CD4-positive, alpha-beta T cell (primary cell): Measurements from ENCODE around the gene EXOSC2. TPM values are rescaled to one million over a fixed set of nuclear protein-coding genes. Genes with fewer than 3 reads are reported as not detected.
A peak's percentile ranks its signal among the peaks of the same experiment; 100 is the strongest.

Experiments used
- ATAC-seq: fragments of 200-7000 bp; cut with Tn5 transposase; one replicate; pipeline ENCODE4 v1.10.0; 2022; ENCODE audit warnings: mild to moderate bottlenecking; ENCODE audit not compliant: poor library complexity
- CTCF ChIA-PET: fragments of 350-600 bp; sonication (Branson Sonifier 250); formaldehyde crosslinking; loops from one replicate; lab custom pipeline; 2021; ENCODE audit warnings: antibody characterized with exemption, inconsistent platforms; lab: Charles Lee
- POLR2A ChIA-PET: fragments of 350-600 bp; sonication (Branson Sonifier 250); formaldehyde crosslinking; loops from one replicate; lab custom pipeline; 2021; ENCODE audit warnings: antibody characterized with exemption, inconsistent platforms; lab: Charles Lee
- DNase-seq, 14 experiments: peaks; one replicate each; pipeline ENCODE4 v3.0.0-alpha.2; 2013 to 2020; ENCODE audit warnings: mixed read lengths in 2 of 14
- H3K27ac ChIP-seq, 2 donors: one replicate each; pipeline versions ENCODE4 v1.5.1 to v1.7.0; 2013; ENCODE audit warnings: low read length in 2 of 2, low read depth in 1 of 2, mild to moderate bottlenecking in 1 of 2
- H3K27me3 ChIP-seq, 2 experiments: 1 replicate in 1 of 2; 2 replicates in 1 of 2; pipeline versions ENCODE4 v1.6.1 to v1.7.0; 2013; ENCODE audit warnings: low read length in 2 of 2, control low read depth in 1 of 2, mild to moderate bottlenecking in 1 of 2, moderate library complexity in 1 of 2; ENCODE audit not compliant: insufficient read depth in 2 of 2, control insufficient read depth in 1 of 2
- H3K36me3 ChIP-seq: one replicate; pipeline ENCODE4 v1.6.1; 2013; ENCODE audit warnings: low read length, control low read depth; ENCODE audit not compliant: insufficient read depth
- H3K4me1 ChIP-seq: one replicate; pipeline ENCODE4 v1.6.1; 2013; ENCODE audit warnings: low read length, control low read depth; ENCODE audit not compliant: insufficient read depth
- H3K4me3 ChIP-seq: one replicate; pipeline ENCODE4 v1.5.1; 2013; ENCODE audit warnings: mild to moderate bottlenecking, low read length, moderate library complexity
- H3K9me3 ChIP-seq, 2 experiments: 1 replicate in 1 of 2; 2 replicates in 1 of 2; pipeline versions ENCODE4 v1.6.1 to v1.7.0; 2013; ENCODE audit warnings: low read length in 2 of 2, mild to moderate bottlenecking in 2 of 2, control low read depth in 1 of 2, moderate library complexity in 1 of 2; ENCODE audit not compliant: control insufficient read depth in 1 of 2, insufficient read depth in 1 of 2
- H3K27ac Mint-ChIP-seq: one replicate; pipeline ENCODE4 v1.8.0; 2020; ENCODE audit warnings: mixed read lengths
- H3K27me3 Mint-ChIP-seq: one replicate; pipeline ENCODE4 v1.8.0; 2021; ENCODE audit warnings: mixed read lengths
- H3K36me3 Mint-ChIP-seq: one replicate; pipeline ENCODE4 v1.8.0; 2021; ENCODE audit warnings: low read depth, mixed read lengths
- H3K4me1 Mint-ChIP-seq: one replicate; pipeline ENCODE4 v1.8.0; 2021; ENCODE audit warnings: low read depth, mixed read lengths
- H3K4me3 Mint-ChIP-seq: one replicate; pipeline ENCODE4 v1.8.0; 2020; ENCODE audit warnings: mild to moderate bottlenecking, mixed read lengths
- H3K9me3 Mint-ChIP-seq: one replicate; pipeline ENCODE4 v1.8.0; 2020; ENCODE audit warnings: mixed read lengths
- CTCF ChIP-seq: fragments of 200-600 bp; IDR thresholded peaks from one replicate; pipeline ENCODE4 v1.8.0; 2022; ENCODE audit warnings: antibody characterized with exemption, mild to moderate bottlenecking
- intact Hi-C, 2 experiments: fragments of 100-400 bp; cut with DNase I in 1 of 2; cut with micrococcal nuclease in 1 of 2; formaldehyde crosslinking; loops; one replicate each; pipeline versions ENCODE4 v1.15.1 to v1.9.0; 2023 to 2025; cut with DNase I, micrococcal nuclease
- total RNA-seq, 174 experiments: library from RNA in 2 of 174; stranded (reverse) in 2 of 174; gene quantifications; one replicate each; pipeline ENCODE4 v1.2.3 and lab custom pipeline; 2021 to 2026

Gene EXOSC2
- total RNA-seq, 2 experiments from 2014 or later: 49.2 to 50.2 TPM

- Mint-ChIP-seq H3K4me1 (peaks cover 44% of the 10 kb centered on the region), H3K9me3 (no peaks in the 10 kb centered on the region), H3K36me3 (peaks cover 49% of the 10 kb centered on the region), H3K27me3 (no peaks in the 10 kb centered on the region), H3K4me3 (peak overlapping the region; percentile 95), H3K27ac (peak overlapping the region; percentile 79)
- peak in 1 of 14 experiments; percentile 29 for DNase-seq
- no peak for TF ChIP-seq CTCF
- intact Hi-C loops: loop anchor here in 1 of 2 experiments (5.0 to 10.0 kb wide), 3 partner anchors 117 to 802 kb away; partner anchors contain the start of genes FUBP3 and NUP214
- CTCF ChIA-PET: interaction anchor here (1.2 to 2.5 kb wide), 5 partner anchors 7 to 173 kb away, joined by 3 to 15 read pairs (median 6); no protein-coding TSS in a partner anchor
- H3K27me3 ChIP-seq: no peaks in the 10 kb centered on the region
- peaks cover 35% of the 10 kb centered on the region for H3K36me3 ChIP-seq
- peaks cover 29% of the 10 kb centered on the region for H3K4me1 ChIP-seq
- H3K4me3 ChIP-seq: peak overlapping the region; percentile 77
- H3K9me3 ChIP-seq: peaks cover 0 to 8% of the 10 kb centered on the region in 2 experiments
- POLR2A ChIA-PET: interaction anchor here (1.0 to 2.3 kb wide), 4 partner anchors 10 to 566 kb away, joined by 4 to 19 read pairs (median 12); no protein-coding TSS in a partner anchor
- ATAC-seq: no peak
- peak overlapping the region in 1 of 2 donors; percentile 29 for H3K27ac ChIP-seq
Observed at GRCh38 chr9:130694205-130694604, 625 bp downstream of the EXOSC2 start.

DNA sequence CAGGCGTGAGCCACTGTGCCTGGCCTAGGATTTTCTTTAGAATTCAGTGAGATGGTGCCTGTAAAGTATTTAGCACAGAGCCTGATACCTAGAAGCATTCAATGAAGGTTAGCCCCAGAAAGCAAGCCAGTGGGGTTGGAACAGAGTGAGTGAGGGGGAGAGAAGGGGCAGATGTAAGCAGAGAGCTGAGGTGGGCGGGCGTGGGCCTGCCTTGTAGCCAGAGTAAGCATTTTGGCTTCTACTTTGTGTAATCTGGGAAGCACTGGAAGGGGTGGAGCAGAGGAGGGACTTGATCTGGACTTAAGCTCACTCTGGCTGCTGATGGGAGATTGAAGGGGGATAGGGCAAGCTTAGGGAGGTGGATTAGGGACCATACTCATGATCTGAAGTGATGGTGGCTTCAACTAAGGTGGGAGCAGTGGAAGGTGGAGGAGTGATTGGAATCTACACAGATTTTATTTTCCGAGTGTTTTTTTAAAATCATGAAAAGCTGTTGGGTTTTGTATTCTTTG, 2.6 kb downstream of the EXOSC2 start:
- H3K9me3 ChIP-seq: peaks cover 0 to 8% of the 10 kb centered on the region in 2 experiments
- ChIA-PET POLR2A (no interaction called here), CTCF (no interaction called here)
- DNase-seq: no peak
- H3K36me3 ChIP-seq: peaks cover 51% of the 10 kb centered on the region
- TF ChIP-seq CTCF: no peak
- no peaks in the 10 kb centered on the region for H3K9me3 Mint-ChIP-seq
- intact Hi-C loops: loop anchor here in 1 of 2 experiments (10.0 kb wide), 1 partner anchor 429 kb away; the partner anchor contains the start of gene NUP214
- H3K36me3 Mint-ChIP-seq: peaks cover 62% of the 10 kb centered on the region
- no peaks in the 10 kb centered on the region for H3K27me3 ChIP-seq
- H3K27ac ChIP-seq: no peak overlapping the region
- no peak overlapping the region for H3K4me3 ChIP-seq
- H3K27me3 Mint-ChIP-seq: no peaks in the 10 kb centered on the region
- H3K4me1 Mint-ChIP-seq: peaks cover 44% of the 10 kb centered on the region
- ATAC-seq: no peak
- H3K4me3 Mint-ChIP-seq: peak overlapping the region; percentile 51
- H3K27ac Mint-ChIP-seq: no peak overlapping the region
- peaks cover 29% of the 10 kb centered on the region for H3K4me1 ChIP-seq

- intact Hi-C loops: loop anchor here in 1 of 2 experiments (10.0 kb wide), 1 partner anchor 428 kb away; the partner anchor contains the start of gene NUP214
- ATAC-seq (no peak), DNase-seq (no peak)
- peaks cover 44% of the 10 kb centered on the region for H3K4me1 Mint-ChIP-seq
- no peak overlapping the region for H3K27ac Mint-ChIP-seq
- Histone ChIP-seq H3K4me3 (no peak overlapping the region), H3K27me3 (no peaks in the 10 kb centered on the region), H3K4me1 (peaks cover 29% of the 10 kb centered on the region), H3K36me3 (peaks cover 59% of the 10 kb centered on the region), H3K27ac (no peak overlapping the region), H3K9me3 (peaks cover 0 to 6% of the 10 kb centered on the region in 2 experiments)
- no peak for TF ChIP-seq CTCF
- no peaks in the 10 kb centered on the region for H3K27me3 Mint-ChIP-seq
- CTCF ChIA-PET: no interaction called here
- POLR2A ChIA-PET: no interaction called here
- no peaks in the 10 kb centered on the region for H3K9me3 Mint-ChIP-seq
- peak overlapping the region; percentile 49 for H3K4me3 Mint-ChIP-seq
- peaks cover 70% of the 10 kb centered on the region for H3K36me3 Mint-ChIP-seq
Observed at GRCh38 chr9:130696996-130697395, 3.4 kb downstream of the EXOSC2 start.
